A673 (cell line): ENCODE results near the gene TH.
"Not testable (repeated sequence)": the region's sequence is repeated elsewhere in the genome, so short reads cannot be mapped to it uniquely, and the experiment has no call there.

Source experiments
- CTCF ChIP-seq: fragments of 300-800, 200-600 bp; sonication (generic); conservative IDR thresholded peaks from 2 replicates; pipeline ENCODE4 v1.5.1; 2017; ENCODE audit warnings: low read depth, mild to moderate bottlenecking, antibody characterized with exemption, low read length, moderate library complexity, mixed read lengths
- EZH2 ChIP-seq: fragments of 200-600 bp; sonication (generic); IDR thresholded peaks from 2 replicates; pipeline ENCODE4 v1.6.1; 2017; ENCODE audit warnings: borderline replicate concordance, low read depth, mild to moderate bottlenecking, mixed read lengths, antibody characterized with exemption, low read length; ENCODE audit not compliant: poor library complexity, severe bottlenecking

- not testable (repeated sequence) for TF ChIP-seq CTCF, EZH2
These were observed 46.7 kb downstream of the TH start for GRCh38 chr11:2124736-2125484.
